A549 treated with dexamethasone at 1 μM for 4 hours (cell line): Measurements from ENCODE around the gene LRRC51. TPM values are rescaled to one million over a fixed set of nuclear protein-coding genes. Genes with fewer than 3 reads are reported as not detected.

Experiments used
- total RNA-seq: library from RNA; stranded (reverse); fragments of 200-300 nt; extraction: Qiagen RNA extraction; gene quantifications from 5 replicates; pipeline ENCODE4 v1.2.3, GENCODE V29; 2022

Gene LRRC51
- 6.9 to 8.4 TPM (median 8.0 TPM) in 5 replicates for total RNA-seq

GRCh38 chr11:72080326-72081183, at the start of gene LRRC51, which contains the start of gene NUMA1:
TSS of gene LRRC51 (plus strand) at chr11:72080850. CDS start at chr11:72089084, 8,234 bp downstream.
TSS of gene NUMA1 (minus strand) at chr11:72080542. CDS start at chr11:72035943, 44,599 bp downstream.

GRCh38 chr11:72102946-72103753, 22.5 kb downstream of the LRRC51 start, which contains the start of gene LAMTOR1:
TSS of gene LAMTOR1 (minus strand) at chr11:72103297. CDS start at chr11:72103224, 73 bp downstream.

DNA sequence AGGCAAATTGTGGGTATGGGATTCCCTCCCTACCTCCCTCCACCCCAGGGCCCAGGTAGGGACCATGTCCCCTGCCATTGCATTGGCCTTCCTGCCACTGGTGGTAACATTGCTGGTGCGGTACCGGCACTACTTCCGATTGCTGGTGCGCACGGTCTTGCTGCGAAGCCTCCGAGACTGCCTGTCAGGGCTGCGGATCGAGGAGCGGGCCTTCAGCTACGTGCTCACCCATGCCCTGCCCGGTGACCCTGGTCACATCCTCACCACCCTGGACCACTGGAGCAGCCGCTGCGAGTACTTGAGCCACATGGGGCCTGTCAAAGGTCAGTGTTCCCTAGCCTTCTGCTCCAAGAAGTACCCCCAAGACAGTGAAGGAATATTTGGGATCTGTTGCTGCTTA, 25.2 kb downstream of the LRRC51 start, which contains the start of gene TOMT:
Gene TOMT (plus strand): TSS at position 37 of the 400 bp plus-strand sequence. CDS start 28 bp downstream, at position 65.

DNA sequence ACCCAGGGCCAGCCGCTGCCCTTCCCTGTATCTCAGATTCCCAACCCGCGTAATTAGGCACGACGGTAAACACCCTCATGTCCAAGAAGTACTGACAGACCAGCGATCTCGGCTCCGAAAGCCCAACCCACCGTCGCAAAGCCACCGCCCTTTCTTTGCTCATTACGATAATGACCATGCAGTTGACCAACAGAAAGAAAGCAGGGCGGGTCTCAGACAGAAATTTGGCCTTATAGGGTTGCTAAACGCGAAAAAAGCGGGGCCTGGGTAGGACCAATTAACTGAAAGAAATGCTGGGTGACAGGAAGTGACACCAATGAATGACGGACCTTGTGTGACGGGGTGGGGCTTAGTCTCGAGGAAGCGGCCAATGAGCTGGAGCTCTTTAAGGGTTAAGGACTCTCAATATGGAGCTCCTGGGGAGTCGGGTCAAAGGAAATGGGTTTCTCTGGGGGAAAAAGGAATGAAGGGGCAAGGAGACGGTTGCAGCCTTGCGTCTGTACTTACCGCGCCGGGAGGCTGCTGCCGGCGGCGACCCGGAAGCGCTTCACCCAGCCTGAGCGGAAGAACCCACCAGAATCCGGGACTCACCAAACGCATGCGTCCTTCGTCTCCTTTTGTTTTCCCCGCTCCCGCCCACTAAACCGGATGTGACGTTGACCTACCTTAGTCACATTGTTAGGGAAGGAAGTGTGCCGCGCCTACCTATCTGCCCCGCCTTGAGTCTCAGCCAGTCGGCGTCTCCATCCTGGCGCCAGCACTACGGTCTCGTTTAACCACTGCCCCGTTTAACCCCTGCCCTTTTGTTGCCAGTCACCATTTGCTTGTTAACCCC, 31.7 kb downstream of the LRRC51 start, which contains the start of gene ANAPC15:
Gene ANAPC15 (minus strand): TSS at position 553 of the 835 bp plus-strand sequence. CDS start 1,419 bp downstream, outside the sequence.

GRCh38 chr11:72135473-72135872, 54.8 kb downstream of the LRRC51 start, which contains the start of gene FOLR3:
TSS of gene FOLR3 (plus strand) at chr11:72135725. CDS start at chr11:72135953, 228 bp downstream.

Other genes with a start within 250 kb of the LRRC51 start
- not detected in 5 replicates for gene DEFB108B, start 247.7 kb upstream of the LRRC51 start, total RNA-seq
- not detected in 5 replicates for gene DEFB131B, start 202.4 kb upstream of the LRRC51 start, total RNA-seq
- gene XNDC1N, start 152.3 kb upstream of the LRRC51 start, total RNA-seq, result 2.5 to 4.3 TPM (median 3.2 TPM) in 5 replicates
- gene RNF121, start 151.8 kb upstream of the LRRC51 start, total RNA-seq, result 40.8 to 44.4 TPM (median 43.2 TPM) in 5 replicates
- 1.6 to 3.3 TPM (median 3.1 TPM) in 5 replicates for gene IL18BP, start 81.9 kb upstream of the LRRC51 start, total RNA-seq
- 46.9 to 74.6 TPM (median 69.5 TPM) in 5 replicates for gene NUMA1, start 308 bp upstream of the LRRC51 start, total RNA-seq
- gene LAMTOR1, start 22.4 kb downstream of the LRRC51 start, total RNA-seq, result 129 to 146 TPM (median 136 TPM) in 5 replicates
- not detected in 5 replicates for gene TOMT, start 25.1 kb downstream of the LRRC51 start, total RNA-seq
- gene ANAPC15, start 31.8 kb downstream of the LRRC51 start, total RNA-seq, result 77.2 to 87.7 TPM (median 81.2 TPM) in 5 replicates
- 0.18 TPM in 1 of 5 replicates, not detected in the others for gene FOLR3, start 54.9 kb downstream of the LRRC51 start, total RNA-seq
- gene FOLR1, start 111.3 kb downstream of the LRRC51 start, total RNA-seq, result 0.24 TPM in 1 of 5 replicates, not detected in the others
- gene FOLR2, start 135.9 kb downstream of the LRRC51 start, total RNA-seq, result not detected in 5 replicates
- gene INPPL1, start 143.9 kb downstream of the LRRC51 start, total RNA-seq, result 39.2 to 83.3 TPM (median 68.9 TPM) in 5 replicates
- not detected in 5 replicates for gene PHOX2A, start 163.3 kb downstream of the LRRC51 start, total RNA-seq